Measurements from ENCODE around the gene ARSG. TPM values are rescaled to one million over a fixed set of nuclear protein-coding genes. Genes with fewer than 3 reads are reported as not detected.
A peak's percentile ranks its signal among the peaks of the same experiment; 100 is the strongest.
"Not testable (repeated sequence)": the region's sequence is repeated elsewhere in the genome, so short reads cannot be mapped to it uniquely, and the experiment has no call there.

Gene ARSG
- total RNA-seq, 1 donor from 2014 or later, result 2.4 TPM

DNA sequence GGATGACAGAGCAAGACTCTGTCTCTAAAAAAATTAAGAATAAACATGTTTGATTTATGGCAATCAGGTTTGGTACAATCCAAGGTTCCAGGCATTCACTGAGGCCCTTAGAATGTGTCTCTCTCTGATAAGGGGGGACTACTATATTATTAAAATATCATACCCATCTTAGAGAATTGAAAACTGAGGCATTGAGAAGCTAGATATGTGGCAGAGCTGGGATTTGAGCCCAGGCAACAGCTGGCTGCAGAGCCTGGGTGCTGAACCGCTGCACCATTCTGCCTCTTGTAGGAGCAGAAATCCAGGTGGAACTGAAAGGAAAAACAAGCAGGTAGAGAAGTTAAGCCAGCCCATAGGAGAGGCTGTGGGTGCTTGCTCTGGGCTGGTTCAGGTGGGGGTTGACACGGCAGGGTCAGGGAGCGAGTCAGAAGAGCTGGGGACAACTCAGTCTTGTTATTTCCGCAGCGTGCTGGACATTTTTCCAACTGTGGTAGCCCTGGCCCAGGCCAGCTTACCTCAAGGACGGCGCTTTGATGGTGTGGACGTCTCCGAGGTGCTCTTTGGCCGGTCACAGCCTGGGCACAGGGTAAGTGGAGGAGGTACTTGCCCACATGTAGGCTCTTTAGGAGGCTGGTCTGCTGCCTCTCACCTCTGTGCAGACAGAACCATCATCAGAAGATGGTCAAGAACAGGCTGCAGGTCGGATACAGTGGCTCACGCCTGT is 103.5 kb downstream of the ARSG start:
- DNase-seq (ENCODE audit: low read depth in 2 of 2), result no peak

DNA sequence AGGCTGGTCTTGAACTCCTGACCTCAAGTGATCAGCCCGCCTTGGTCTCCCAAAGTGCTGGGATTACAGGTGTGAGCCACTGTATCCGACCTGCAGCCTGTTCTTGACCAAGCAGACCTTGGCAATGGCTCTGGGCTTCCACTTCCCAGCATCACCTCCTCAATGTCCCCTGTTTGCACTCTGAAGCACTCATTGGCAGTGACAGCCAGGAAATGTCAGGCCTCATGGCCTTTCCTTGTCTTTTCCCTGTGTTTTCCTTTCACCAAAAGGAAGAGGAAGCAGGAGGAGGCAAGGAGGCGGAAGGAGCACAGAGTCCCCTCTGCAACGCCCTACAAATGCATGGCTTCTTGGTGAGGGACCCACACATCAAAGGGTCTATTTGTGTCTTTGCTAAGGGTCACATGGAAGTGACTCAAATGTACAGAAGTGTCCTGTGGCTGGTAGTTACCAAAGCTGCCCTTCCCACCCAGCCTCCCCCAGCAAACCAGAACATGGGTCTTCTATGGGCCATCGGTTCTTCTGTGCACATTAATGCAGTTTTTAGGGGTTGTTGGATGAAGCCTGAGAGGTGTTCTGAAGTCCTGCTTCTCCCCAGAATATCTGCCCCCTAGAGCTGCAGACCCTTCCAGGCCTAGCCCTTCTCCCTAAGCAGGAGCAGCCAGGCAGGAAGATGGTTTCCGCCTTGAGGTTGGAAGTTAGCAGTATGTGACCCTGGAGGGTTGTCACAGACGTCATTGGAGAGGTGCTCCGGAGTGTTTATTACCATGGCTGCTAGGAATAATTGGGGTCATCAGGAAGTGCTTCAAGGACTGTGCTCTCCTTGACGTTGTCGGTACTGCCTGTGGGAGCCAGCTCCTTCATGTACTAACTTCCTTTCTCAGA is 105.2 kb downstream of the ARSG start:
- DNase-seq (ENCODE audit: low read depth in 2 of 2), result peak in 1 of 2 donors; percentile 82

DNA sequence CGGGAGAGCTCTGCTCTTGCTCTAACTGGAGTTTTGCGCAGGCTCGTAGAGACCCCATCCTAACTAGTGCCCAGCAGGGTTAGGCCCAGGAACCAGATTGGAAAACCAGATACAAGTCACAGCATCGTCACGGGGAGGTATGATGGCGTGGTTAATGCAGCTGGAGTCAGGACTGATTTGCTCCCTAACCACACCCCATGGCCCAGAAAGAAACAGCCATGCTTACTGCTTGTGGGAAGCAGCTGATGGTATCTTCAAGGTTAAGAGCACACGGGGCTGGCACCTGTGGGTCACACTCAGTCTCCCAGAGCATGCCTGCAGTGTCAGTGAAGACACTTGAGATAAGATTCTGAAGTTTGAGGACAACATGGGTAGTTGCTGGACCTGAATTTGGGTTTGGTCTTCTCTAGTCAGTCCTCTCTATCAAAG is 105.8 kb downstream of the ARSG start:
- DNase-seq (ENCODE audit: low read depth in 2 of 2), result no peak

DNA sequence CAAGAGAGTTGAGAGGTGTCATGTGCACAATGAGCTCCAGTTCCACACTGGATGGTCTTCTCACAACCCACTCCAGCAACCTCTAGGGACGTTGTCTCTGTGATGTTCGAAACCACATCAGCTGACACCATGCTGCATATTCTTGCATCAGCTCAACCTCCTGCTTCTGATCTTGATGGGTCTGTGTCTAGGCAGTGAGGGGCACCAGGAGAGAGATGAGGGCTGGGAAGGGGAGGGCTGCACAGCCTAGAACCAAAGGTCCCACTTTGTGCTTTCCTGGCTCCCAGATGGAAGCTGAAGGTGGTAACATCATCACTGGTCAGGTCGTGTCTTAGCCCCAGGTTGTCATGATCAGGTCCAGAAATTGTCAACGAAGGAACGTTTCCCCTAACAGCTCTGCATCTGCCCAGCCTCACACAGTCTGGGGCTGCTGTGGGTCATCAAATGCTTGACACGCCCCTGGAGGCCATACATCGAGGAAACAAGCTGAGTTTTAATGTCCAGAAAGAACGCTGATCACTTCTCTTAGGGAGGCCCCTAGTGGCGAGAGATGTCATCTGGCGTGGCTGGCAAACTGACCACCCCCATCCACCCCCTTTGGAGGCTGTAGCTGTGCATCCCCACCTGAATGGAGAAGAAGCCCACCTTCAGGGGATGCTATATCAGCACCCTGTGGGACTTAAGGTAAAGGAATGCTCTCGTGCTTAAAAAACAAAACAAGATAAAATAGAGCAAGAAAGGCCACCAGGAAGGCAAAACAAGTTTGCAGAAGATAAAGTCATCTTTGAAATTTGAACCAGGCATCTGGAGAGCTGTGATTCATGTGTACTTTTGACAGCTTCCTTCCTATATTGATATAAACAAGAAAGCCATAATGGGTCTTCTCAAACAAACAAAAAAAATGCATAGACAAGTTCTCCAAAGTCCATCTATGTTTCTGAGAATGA is 107.7 kb downstream of the ARSG start:
- peak; percentile 85 to 89 for DNase-seq (ENCODE audit: low read depth in 2 of 2)

DNA sequence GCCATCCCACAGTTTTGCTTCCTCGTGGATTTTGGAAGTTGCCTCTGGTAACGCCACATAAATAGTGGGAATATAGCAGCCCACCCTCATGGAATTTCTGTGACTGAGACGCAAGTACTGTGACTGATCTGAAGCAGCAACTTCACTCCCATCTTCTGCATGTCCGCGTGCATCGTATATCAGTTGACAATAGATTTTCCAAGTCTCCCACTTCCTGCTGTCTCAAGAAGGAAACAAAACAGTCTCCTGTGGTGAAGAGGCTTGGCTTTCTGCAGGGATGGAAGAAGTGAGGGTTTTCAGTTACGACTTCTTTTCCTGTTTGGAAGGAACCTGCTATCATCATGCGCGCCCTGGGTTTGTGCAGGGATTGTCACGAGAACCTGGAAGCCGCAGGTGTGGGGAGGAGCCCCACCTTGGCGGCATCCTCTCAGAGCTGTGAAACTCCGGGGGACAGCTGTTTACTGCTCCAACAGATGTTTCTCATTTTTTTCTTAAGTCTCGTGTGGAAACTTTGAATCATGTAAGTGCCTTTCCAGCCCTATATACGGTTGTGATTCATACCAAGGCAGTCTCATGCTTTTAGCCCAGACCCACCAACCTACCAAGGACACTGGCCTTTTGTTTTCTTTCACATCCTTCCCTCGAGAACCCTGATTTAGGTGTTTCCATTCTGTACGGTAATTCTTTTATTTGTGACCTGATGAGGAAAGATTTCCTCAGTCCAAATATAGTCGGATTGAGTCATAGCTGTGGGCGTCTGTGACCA is 108.5 kb downstream of the ARSG start:
- DNase-seq (ENCODE audit: low read depth in 2 of 2), result peak in 1 of 2 donors; percentile 79

DNA sequence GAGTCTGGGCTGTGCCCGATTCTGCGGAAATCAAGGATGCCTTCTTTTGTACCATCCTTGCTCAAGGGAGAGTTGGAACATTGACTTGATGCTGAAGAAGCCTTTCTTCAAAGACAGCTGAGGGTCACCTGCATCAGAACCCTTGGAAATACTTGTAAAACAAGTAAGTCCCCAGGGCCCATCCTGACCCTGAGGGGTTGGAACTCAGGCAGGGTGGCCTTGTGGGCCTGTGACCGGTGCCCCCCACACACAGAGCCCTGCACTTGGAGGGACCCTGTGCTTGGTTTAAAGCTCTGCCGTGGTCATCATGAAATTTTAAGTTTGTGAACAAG is 109.1 kb downstream of the ARSG start:
- DNase-seq (ENCODE audit: low read depth in 2 of 2), result no peak

DNA sequence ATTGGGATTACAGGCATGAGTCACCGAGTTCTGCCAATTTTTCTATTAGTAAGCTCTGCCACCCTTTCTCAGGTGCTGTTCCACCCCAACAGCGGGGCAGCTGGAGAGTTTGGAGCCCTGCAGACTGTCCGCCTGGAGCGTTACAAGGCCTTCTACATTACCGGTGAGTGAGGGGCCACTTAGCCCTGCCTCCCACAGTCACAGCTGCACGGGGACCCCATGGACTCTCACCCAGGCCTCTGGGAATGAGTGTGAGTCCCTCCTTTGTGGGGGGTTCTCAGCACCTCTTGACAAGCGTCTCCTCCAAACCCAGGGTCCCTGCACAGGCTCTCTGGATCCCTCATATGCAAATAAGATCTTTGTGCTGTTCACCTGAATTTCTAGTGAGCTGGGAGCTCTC is 110.0 kb downstream of the ARSG start:
- no peak for DNase-seq (ENCODE audit: low read depth in 2 of 2)

DNA sequence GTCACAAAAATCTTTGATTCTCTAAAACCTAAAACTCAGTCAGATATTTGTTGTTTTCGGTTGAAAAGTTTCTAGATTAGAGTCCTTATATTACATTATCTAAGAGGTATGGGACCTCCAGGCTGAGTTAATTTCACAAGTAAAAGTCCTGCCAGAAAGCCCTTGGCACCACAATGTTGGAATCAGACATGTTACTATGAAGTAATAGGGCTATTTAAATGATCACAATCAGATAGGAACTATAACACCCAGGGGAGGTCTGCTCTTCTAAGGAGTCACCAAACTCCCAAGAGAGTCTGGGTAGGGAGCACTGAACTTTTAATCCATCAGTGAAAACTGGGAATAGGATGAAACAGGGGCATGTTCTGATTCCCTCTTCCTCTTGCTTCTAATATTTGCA is 111.8 kb downstream of the ARSG start:
- DNase-seq (ENCODE audit: low read depth in 2 of 2), result no peak

DNA sequence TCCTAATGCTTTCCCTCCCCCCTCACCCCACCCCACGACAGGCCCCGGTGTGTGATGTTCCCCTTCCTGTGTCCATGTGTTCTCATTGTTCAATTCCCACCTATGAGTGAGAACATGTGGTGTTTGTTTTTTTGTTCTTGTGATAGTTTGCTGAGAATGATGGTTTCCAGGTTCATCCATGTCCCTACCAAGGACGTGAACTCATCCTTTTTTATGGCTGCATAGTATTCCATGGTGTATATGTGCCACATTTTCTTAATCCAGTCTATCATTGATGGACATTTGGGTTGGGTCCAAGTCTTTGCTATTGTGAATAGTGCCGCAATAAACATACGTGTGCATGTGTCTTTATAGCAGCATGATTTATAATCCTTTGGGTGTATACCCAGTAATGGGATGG is 112.5 kb downstream of the ARSG start:
- DNase-seq (ENCODE audit: low read depth in 2 of 2), result not testable (repeated sequence)

DNA sequence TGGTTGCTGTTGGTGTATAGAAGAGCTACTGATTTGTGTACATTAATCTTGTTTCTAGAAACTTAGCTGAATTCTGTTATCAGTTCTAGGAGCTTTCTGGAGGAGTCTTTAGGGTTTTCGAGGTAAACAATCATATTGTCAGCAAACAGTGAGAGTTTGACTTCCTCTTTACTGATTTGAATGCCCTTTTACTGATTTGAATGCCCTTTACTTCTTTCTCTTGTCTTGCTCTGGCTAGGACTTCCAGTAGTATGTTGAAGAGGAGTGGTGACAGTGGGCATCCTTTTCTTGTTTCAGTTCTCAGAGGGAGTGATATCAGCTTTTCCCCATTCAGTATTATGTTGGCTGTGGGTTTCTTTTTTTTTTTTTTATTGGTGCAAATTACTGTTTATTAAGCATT is 116.4 kb downstream of the ARSG start:
- not testable (repeated sequence) for DNase-seq (ENCODE audit: low read depth in 2 of 2)

DNA sequence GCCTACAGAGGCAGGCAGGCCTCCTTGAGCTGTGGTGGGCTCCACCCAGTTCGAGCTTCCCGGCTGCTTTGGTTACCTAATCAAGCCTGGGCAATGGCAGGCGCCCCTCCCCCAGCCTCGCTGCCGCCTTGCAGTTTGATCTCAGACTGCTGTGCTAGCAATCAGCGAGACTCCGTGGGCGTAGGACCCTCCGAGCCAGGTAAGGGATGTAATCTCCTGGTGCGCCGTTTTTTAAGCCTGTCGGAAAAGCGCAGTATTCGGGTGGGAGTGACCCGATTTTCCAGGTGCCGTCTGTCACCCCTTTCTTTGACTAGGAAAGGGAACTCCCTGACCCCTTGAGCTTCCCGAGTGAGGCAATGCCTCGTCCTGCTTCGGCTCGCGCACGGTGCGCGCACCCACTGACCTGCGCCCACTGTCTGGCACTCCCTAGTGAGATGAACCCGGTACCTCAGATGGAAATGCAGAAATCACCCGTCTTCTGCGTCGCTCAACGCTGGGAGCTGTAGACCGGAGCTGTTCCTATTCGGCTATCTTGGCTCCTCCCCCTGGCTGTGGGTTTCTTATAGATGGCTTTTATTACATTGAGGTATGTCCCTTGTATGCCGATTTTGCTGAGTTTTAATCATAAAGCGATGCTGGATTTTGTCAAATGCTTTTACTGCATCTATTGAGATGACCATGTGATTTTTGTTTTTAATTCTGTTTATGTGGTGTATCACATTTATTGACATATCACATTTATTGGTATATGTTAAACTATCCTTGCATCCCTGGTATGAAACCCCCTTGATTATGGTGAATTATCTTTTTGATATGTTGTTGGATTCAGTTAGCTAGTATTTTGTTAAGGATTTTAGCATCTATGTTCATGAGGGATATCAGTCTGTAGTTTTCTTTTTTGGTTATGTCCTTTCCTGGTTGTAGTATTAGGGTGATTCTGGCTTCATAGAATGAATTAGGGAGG is 122.6 kb downstream of the ARSG start:
- peak in 1 of 2 donors; percentile 29 for DNase-seq (ENCODE audit: low read depth in 2 of 2)

DNA sequence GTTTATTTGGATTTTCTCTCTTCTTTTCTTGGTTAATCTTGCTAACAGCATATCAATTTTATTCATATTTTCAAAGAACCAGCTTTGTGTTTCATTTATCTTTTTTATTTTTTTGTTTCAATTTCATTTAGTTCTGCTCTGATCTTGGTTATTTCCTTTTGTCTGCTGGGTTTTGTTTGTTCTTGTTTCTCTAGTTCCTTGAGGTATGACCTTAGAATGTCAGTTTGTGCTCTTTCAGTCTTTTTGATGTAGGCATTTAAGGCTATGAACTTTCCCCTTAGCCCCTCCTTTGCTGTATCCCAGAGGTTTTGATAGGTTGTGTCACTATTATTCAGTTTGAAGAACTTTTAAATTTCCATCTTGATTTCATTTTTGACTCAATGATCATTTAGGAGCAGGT is 123.6 kb downstream of the ARSG start:
- DNase-seq (ENCODE audit: low read depth in 2 of 2), result not testable (repeated sequence)

DNA sequence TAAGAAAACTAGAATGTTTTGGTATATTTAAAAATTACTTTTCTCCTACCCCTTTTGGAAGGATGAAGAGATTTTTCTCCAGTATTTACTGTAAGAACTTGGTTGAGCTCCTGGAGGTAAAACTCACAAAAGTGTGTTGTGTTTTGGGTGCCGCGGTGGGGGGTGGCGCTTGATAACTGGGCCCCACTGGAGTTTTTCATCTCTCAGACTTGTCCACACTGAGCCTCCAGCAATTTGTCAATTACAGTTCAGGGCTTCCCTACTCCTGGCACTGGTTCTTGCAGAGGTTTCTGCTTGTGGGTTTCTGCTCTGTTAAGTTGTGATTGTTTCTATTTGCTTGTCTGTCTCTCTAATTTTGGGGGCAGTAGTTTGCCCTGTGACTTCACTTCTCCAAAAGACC is 126.0 kb downstream of the ARSG start:
- DNase-seq (ENCODE audit: low read depth in 2 of 2), result no peak

DNA sequence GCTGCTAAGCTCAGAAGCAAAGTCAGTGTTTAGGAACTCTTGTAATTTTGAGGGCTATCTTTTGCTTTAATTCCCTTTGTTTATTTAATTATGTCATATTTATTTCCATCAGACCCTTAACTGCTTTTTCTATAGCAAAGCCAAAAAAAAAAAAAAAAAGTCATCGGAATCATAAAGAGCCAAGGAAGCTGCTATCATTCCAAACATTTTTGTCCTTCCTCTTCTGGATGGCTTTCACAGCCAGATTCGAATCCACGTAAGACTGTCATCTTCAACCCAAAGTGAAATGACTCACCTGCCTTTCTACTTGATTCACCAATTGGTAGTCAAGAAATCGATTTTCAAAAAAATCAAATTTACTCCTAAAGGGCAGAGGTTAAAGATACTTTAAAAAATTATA is 127.6 kb downstream of the ARSG start:
- DNase-seq (ENCODE audit: low read depth in 2 of 2), result peak; percentile 22 to 55

DNA sequence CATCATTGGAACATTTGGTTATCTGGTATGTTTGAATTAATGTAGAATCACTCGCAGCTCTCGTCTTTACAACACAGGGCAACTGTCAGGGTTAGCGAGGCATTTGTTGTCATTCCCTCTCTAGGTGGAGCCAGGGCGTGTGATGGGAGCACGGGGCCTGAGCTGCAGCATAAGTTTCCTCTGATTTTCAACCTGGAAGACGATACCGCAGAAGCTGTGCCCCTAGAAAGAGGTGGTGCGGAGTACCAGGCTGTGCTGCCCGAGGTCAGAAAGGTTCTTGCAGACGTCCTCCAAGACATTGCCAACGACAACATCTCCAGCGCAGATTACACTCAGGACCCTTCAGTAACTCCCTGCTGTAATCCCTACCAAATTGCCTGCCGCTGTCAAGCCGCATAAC is 128.8 kb downstream of the ARSG start:
- DNase-seq (ENCODE audit: low read depth in 2 of 2), result no peak

DNA sequence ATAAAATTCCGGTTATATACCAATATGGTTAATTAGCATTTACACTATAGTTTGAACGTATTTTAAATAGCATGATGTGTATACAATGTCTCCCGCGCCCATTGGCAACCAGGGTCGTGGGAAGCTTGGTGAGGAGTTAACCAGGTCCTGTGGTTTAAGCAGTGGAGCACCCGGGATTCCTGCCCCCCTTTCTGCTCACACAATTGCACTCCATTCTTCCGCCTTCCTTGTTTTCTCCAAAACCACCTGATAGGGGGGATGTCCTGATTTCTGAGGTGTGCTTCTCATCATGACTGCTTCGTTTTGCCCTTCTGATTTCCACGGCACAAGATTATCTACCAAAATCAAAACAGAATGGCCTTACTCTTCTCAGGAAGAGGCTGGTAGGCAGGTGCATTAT is 130.2 kb downstream of the ARSG start:
- DNase-seq (ENCODE audit: low read depth in 2 of 2), result no peak

DNA sequence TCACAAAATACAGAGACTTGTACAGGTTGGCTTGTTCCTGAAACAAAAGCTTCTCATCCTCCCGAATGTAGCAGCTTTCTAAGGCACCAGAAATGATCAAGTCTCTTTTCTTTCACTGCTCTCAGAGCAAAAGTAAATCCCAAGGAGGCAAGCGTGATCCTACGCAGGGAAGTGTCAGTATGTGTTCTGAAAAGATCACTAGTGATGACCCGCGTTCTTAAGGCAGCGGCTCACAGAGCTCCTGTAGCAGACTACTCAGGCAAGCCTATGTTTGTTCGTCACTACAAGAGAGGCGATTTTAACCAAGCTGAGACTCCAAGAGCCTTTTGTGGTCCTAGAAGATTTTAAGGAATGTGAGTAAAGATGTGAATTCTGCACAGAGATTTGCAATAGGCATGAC is 131.5 kb downstream of the ARSG start:
- no peak for DNase-seq (ENCODE audit: low read depth in 2 of 2)

DNA sequence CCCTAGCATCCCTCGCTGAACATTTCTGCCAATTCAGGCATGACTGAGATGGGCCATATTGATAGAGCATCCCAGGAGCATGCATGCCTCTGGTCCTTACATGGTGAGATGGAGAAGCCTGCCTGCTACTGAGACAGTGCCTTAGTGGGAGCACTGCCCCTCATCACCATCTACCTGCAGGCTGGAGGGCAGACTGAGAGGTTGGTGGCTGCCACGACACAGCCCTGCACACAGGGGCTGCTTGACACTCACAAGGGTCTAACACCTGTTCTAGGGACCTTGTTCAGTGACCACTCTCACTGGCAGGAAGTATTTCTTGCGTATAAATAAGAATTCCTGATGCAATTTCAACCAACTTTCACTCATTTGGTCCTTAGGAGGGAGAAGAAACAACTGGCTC is 132.0 kb downstream of the ARSG start:
- no peak for DNase-seq (ENCODE audit: low read depth in 2 of 2)

DNA sequence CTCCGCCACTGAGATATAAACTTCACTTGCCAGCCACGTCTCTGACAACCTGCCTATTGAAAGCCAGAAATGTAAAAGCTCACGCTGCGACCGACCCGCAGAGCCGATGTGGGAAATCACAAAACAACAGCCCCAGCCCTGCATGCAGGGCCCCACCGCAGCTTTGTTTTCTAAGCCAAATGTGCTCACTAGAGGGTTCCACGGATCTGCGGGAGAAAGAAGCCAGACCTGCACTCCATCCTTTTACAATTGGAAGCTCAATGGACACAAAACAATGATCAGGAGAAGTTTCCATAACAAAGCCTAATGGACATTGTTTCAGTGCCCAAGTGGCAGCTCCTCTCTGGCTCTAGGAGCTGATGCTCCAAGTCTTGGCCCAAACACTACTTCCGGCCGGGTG is 132.9 kb downstream of the ARSG start:
- no peak for DNase-seq (ENCODE audit: low read depth in 2 of 2)

DNA sequence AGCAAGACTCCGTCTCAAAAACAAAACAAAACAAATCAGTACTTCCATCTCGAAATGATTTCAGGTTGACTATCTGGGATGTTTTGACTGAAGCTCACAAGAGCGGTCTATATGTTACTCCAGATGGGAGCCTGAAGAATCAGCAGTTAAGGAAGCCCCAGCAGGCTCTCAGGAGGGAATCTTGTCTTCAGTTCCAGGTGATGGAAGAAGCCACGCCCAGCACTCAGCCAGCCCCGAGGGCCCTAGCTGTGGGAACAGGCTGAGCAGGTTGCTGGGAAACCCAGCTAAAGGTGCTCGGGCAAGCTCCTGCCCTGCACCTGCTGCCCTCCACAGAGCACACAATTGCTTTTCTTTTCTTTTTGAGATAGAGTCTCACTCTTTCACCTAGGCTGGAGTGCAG is 133.6 kb downstream of the ARSG start:
- no peak for DNase-seq (ENCODE audit: low read depth in 2 of 2)

Measured in lung microvascular endothelial cell (primary cell).